ENCODE data around the gene CTCFL.
"Not testable (repeated sequence)": the region's sequence is repeated elsewhere in the genome, so short reads cannot be mapped to it uniquely, and the experiment has no call there.

The CTCFL gene

DNA sequence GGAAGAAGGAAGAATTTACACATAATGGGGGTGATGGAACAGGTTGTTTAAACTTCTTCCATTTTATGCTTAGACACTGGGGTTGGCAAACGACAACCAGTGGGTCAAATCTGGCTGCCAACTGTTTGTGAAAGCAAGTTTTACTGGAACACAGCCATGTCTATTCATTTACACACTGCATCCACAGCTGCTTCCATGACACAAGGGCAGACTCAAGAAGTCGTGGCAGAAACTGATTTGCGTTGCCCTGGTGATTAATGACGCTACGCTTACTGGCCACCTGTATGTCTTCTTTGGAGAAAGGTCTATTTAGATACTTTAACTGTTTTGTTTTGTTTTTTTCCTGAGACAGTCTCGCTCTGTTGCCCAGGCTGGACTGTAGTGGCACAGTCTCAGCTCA is 19.0 kb downstream of the CTCFL start:
- no peak for DNase-seq

DNA sequence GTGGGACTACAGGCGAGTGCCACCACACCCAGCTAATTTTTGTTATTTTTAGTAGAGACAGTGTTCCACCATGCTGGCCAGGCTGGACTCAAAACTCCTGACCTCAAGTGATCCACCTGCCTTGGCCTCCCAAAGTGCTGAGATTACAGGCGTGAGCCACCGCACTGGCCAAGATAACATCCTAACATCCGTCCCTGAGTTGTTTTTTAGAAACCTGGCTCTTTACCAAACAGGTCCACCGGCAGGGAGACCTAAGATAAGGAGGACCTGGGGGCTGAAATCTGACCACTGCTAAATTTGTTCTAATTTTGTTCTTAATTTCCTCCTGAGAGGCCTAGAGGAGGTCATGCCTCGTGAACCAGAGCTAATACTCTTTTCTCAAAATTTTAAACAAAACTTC is 20.5 kb downstream of the CTCFL start:
- DNase-seq = no peak

DNA sequence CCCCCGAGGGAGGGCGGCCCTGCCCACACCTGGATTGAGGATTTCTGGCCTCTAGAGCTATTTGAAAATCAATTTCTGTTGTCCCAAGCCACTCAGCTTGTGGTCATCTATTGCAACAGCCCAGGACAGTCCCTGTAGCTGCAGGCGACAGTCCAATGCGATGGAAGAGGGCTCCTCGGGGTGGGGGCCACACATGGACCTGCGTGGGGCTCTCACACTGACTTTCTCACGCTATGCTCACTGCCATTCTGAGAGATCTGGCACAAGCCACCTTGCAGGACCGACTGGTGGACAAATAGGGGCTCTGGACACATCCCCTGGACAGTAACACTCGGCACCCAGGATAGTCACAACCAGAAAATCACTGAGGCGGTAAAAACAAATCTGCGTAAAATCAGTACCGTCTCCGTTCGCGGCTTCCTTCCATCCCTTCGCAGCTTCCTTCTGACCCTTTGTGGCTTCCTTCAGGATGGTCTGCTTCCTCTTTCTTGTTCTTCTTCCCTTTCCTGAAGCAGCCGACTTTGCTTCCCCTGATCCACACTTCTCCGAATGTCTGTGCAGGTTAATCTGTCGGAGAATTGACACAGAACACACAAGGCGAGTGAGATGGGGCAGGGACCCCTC is 21.8 kb downstream of the CTCFL start:
- no peak for DNase-seq

DNA sequence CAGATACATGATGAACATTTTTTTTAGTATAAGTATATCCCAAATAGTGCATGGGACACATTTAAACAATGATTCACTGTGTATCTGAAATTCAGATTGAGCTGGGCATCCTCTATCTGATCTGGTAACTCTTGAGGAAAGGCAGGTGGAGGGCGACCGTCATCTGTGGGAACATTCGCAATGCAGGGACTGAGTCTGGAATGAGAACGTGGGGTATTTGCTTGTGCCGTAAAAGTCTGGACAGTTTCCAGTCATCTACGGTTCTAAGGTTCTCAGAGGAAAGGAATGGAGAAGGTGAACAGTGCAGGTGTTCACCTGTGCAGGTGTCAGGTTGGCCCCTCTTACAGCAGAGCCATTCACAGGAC is 22.6 kb downstream of the CTCFL start:
- no peak for DNase-seq

DNA sequence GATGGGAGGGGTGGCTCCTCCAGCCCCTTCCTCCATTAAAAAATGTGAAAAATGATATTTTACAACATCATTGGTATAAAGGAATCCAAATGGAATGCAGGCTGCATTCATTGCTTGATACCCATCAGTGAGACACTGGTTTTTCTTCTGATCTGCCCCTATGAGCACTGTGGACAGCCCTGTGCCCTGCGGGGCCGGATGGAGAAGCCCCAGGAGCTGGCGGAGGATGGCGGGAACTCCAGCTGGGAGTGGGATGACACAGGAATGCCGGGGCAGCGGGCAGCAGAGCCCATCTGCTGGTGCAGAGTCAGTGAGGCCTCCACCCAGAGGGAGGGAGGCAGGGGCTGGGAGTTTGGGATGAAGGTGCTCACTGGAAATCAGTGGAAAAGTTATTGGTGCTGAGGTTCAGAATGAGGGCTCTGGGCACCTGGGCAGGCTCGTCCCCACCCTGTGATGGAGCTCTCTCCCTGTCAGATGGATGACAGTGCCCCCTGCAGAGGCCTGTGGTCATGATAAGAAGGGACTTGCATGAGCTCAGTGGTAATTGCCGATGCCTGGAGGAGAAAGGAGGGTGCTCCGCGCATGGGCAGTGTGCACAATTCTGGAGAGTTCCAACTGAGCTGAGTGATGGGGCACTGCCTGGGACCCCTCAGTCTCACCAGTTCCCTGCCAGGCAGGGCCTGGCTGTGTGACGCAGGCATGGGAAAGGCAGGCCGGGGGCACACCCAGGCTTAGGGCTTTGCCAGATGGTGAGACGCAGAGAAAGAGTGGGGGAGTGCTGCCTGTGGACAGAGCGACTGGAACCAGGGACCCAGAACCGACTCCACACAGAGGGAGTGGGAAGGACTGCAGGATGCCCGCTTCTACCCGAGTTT is 23.2 kb downstream of the CTCFL start:
- no peak for DNase-seq

DNA sequence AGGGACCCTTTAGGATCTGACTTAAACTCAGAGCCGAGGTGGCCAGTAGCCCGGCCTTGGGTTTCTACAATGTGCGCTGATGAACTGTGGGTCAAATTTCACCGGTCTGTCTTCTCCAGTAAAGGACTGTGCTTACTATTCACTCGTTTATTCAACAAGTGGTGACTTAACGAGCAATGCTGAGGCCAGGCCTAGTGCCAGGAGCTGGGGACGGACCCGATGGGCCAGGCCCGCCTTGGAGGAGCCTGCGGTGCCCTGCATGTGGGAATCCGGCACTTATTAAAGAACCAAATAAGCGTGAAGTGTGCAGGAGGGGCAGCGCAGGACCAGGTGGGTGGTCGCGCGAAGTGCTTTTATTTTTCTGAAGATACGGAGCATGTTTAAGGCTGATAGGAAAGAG is 24.0 kb downstream of the CTCFL start:
- DNase-seq = no peak

DNA sequence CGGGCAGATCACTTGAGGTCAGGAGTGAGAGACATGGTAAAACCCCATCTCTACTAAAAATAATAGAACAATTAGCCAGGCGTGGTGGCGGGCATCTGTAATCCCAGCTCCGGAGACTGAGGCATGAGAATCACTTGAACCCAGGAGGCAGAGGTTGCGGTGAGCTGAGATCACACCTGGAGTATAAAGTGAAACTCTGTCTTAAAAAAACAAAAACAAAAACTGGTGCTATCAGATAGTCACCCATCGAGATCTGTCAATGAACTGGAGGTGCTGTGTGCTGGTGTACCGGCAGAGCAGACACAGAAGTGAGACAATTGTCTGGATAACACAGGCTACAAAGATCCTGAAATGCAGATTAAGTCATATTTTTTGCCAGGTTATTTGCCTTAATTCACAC is 24.7 kb downstream of the CTCFL start:
- no peak for DNase-seq

DNA sequence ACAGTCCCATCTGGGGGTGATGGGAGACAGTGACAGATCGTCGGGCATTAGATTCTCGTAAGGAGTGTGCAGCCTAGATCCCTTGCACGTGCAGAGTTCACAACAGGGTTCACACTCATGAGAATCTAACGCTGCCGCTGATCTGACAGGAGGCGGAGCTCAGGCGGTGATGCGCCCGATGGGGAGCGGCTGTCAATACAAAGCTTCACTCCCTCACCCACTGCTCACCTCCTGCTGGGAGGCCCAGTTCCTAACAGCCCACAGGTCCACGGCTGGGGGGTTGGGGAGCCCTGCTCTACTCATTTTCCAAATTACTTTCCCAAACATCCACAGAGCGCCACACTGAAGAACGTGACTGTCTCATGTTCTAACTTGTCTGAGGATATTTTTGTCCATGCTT is 25.3 kb downstream of the CTCFL start:
- no peak for DNase-seq

DNA sequence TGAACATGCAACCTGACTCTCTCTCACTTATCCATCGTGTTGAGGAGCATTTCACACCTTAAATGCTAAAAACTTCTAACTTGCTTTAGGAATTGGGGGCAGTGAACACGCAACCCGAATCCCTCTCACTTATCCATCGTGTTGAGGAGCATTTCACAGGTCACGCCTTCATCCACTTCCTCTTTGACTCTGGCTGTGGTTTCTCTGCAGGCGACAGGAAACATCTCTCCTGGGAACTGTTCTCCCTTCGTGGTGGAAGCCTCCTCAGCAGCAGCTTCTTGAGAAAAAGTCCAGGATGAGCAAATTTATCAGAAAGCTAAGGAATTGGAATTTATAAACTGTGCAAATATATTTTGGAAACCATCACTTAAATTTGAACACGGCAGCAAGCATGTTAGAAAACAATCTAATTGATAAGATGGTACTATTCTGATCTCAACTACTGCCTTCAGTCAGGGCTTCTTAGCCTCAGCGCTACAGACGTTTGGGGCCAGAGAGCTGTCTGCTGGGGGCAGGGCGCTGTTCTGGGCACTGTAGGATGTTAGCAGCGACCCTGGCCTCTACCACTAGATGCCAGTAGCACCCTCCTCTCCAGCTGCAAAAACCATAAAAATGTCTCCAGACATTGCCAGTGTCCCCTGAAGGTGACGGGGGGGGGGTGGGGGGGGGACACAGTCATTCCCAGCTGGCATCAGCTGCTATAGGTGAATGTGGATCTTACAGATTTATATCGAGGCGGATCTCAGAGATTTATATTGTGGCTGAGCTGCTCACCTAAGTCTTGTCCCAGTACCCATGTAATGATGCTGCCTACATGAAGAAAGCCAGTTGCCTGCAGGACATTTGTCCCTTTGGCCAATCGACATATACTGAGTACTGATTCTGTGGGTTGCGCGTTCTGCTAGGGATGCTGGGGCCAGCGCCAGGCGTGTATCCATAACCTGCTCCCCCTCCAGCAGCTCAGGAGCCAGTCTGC is 26.2 kb downstream of the CTCFL start:
- peak; percentile 34 for DNase-seq

DNA sequence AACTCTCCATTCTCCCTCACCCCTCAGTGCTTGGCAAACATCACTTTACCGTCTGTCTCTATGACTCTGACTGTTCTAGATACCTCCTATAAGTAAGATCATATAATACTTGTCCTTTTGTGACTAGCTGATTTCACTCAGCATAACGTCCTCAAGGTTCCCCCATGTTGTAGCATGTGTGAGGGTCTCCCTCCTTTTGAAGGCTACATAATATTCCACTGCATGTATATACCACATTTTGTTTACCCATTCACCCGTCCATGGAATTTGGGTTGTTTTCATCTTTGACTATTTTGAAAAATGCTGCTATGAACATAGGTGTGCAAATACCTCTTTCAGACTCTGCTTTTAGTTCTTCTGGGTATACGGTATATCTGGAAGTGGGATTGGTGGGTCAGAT is 28.3 kb downstream of the CTCFL start:
- DNase-seq = no peak

DNA sequence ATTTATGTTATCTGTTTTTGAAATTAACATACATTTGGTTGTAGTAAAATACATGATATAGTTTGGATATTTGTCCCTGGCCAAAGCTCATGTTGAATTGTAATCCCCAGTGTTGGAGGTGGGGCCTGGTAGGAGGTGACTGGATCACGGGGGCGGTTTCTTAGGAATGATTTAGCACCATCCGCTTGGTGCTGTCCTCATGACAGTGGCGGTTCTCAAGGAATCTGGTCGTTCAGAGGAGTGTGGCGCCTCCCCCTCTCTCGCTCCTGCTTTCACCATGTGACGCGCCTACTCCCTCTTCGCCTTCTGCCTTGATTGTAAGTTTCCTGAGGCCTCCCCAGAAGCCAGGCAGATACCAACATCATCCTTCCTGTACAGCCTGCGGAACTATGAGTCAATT is 29.0 kb downstream of the CTCFL start:
- no peak for DNase-seq

DNA sequence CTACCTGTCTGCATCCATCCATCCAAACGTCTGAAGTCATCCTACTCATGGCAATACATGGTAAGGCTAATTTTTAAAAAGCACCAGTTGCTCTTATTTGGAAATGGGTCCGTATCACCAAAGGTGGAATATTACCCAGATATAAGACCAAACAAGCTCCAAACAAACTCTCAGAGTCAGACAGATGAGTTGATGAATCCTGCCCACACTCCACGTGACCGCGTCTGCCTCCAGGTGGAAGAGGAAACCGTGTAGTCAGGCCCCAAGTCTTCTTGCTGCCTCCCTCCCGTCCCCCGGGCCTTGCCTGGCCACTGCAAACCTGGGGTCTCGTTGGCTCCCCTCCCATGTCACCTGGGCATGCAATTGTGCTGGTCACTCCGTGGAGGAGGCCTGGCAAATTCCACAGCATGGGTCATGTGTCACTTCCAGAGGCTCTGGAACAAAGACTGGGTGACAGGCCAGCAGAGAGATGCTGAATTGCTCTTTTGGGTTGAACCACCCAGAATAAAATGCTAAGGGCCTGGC is 31.8 kb downstream of the CTCFL start:
- no peak for DNase-seq

DNA sequence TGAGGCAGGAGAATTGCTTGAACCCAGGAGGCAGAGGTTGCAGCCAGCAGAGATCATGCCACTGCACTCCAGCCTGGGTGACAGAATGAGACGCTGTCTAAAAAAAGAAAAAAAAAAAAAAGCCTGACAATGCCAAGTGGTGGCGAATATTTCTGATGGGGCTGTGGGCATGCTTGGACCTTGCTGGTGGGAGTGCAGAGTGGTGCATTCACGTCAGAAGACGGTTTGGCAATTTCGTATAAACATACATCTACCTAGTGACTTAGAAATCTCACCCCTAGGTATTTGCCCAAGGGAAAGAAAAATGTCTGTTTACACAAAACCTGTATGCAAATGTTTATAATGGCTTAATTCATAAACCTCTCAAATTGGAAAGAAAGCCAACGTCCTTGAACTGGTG is 33.6 kb downstream of the CTCFL start:
- DNase-seq = no peak

DNA sequence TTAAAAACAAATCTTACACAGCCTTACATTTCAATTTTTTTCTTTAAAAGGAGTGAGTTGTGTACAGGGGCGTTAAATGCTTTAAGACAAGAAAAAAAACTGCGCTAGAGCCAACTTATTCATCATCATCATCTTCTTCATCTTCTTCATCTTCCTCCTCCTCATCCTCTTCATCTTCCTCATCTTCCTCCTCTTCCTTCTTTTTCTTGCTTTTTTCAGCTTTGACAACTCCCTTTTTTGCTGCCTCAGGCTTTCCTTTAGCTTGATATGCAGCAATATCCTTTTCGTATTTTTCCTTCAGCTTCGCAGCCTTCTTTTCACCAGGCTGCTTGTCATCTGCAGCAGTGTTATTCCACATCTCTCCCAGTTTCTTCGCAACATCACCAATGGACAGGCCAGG is 36.7 kb downstream of the CTCFL start:
- not testable (repeated sequence) for DNase-seq

DNA sequence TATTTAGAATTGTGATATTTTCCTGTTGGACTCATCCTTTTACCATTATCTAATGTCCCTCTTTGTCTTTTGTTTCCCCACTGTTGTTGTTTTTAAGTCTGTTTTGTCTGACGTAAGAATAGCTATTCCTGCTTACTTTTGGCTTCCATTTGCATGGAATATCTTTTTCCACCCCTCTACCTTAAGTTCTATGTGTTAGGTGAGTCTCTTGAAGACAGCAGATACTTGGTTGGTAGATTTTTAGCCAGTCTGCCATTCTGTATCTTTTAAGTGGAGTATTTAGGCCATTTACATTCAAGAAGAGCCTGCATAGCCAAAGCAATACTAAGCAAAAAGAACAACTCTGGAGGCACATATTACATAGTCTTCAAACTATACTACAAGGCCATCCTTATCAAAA is 39.2 kb downstream of the CTCFL start:
- no peak for DNase-seq

DNA sequence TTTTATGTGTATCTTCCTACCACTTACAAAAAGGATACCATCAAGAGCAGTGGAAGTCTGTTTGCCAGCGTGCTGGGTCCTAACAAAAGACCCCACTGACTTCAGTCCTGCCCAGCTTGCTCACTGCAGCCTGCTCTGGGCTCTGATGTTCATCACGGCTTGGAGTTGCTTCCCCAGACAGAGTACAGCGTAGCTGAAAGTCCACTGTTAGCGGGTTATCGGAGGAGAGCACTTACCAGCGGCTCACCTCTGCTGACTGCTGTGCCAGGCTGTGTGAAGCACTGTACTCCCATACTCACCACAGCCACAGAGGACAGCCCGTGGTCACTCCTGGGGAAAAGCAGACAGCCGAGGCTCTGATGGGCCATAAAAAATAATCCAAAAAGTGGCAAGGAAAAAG is 40.2 kb downstream of the CTCFL start:
- no peak for DNase-seq

DNA sequence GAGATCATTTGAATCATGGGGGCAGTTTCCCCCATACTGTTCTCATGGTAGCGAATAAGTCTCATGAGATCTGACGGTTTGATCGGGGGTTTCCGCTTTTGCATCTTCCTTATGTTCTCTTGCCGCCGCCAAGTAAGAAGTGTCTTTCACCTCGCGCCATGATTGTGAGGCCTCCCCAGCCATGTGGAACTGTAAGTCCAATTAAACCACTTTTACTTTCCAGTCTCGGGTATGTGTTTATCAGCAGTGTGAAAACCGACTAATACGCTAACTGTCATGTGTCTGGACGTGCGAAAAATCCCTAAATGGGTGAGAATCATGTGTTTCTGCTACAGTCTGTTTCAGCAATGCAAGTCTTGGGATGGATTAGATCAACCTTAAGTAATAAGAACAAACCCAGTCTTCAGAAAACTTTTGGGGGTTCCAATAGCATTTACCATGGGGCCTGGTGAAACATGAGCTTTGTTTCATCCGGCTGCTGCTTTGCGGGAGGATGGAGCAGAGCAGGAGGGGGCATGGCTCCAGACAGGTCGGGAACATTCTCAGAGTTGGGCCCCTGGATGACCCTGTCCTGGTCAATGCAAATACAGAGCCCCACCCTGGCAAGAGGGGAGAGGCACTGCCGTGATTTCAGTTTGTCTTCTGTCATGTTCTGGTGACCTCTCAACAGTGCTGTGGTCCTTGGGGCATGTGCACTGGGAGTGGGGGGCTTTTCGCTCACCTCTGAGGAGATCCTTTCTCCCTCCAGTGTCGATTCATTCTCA is 41.5 kb downstream of the CTCFL start:
- DNase-seq = no peak

DNA sequence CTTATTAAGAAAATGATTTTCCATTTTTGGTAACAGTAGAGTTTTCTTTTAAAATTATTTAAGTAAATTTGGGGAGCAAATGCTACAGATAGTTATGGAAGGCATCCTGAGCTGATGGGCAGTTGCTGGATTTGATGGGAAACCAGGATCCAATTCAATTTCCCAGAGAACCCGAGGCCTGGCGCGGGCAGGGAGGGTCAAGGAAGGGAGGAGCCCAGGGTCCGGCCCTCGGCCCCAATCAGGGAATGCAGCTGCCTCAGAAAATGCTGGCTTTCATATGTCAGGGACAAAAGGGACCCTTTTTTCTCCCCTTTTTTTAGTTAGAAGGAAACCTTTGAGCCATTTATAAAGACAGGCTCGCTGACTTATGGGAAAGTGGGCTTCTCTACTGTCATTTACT is 42.1 kb downstream of the CTCFL start:
- DNase-seq = no peak

DNA sequence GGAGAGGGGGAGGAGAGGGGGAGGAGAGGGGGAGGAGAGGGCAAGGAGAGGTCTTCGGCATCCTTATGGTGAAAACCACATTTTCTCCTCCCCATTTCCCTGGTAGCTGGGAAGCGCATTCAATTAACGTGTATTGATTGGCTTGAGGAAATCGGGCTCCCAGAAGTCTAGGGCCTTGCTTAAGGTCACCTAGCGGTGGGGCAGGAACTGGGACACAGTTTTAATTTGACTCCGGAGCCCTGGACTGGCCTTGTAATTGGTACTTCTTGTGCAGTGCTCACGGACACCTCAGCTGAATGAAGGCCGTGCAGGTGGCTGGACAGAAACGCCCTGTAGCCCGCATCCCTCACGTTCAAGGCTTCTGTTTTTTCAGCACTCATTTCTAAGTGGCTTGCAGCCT is 42.8 kb downstream of the CTCFL start:
- DNase-seq = no peak

DNA sequence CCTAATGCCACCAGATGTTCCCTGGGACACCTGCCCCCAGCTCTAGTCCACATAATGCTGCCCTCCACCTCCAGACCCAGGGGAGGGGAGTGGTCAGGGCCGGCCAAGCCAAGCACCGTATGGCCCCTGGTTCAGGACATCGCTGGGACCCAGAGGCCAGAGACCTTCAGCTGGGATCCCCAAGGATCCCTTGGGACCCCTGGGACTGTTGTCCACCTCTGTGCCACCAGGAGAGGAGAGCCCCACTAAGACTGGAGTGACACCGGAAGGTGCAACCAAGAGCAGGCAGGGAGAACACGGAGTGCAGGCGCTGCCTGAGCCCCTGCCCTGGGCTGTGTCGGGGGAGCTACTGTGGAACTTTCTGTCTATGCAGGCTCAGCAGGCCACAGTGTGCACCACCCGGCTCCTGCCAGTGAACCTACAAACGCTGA is 43.6 kb downstream of the CTCFL start:
- no peak for DNase-seq

DNA sequence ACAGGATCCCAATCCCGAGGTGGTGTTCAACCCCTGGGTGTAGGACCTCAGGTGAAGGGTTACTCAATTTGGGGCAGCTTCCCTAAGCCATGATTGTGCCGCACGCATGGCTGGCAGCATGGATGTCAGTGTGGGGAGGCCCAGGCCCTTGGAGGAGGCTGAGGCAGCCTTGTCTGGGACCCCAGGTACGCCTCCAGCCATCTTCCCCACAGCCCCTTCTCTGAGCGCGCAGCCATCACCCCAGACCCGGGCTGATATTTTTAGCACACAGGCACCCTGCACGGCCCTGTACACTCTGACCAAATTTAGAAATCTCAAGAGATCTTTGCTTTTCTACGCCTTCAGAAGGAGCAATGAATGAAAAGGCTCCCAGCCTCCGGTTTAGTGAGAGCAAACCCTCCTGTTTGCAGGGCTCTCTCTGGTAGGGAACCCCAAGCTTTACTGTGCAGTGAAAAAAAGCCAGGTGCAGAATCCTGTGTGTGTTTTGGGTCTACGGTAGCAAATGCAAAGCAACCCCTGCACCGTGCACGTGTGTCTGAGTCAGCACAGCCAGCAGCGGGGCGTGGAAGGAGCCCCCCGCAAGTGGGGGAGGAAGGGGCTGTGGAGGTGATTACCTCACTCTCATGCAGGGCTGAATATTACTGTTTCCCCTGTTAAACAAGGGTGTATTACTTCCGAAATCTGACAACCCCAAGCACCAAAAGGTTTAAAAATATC is 44.3 kb downstream of the CTCFL start:
- peak; percentile 31 for DNase-seq

DNA sequence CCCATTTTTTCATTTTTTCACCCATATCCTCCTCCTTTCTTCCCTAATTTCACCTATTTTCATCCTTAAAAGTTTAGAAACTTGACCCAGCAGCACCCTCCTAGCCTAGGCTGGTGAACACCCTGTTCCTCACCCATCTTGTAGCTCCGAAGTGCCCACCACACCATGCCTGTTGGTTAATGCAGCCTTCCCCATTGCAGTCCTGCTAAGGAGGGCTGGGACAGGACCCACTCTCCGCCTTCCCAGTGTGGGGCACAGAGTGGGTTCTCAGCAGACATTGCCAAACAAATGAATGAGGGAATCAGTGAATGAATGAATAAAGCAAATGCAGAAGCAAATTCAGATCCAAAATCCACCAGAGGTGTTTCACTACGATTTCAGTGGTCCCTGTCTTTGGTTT is 45.7 kb downstream of the CTCFL start:
- DNase-seq = no peak
